Measurements from ENCODE around the gene CELA2A.

- TF ChIP-seq CTCF (IDR thresholded peaks at IDR 0.05; ENCODE audit: insufficient read depth, low read length) (no peak), POLR2AphosphoS5 (IDR thresholded peaks at IDR 0.05; ENCODE audit: low read depth) (no peak), REST (IDR thresholded peaks at IDR 0.05; ENCODE audit: insufficient replicate concordance, low read depth) (no peak)
These were observed 63.1 kb downstream of the CELA2A start for GRCh38 chr1:15519625-15520024.
